Panc1 (cell line): ENCODE measurements around the gene ZNF441. TPM values are rescaled to one million over a fixed set of nuclear protein-coding genes. Genes with fewer than 3 reads are reported as not detected.

Experiments used
- ATAC-seq: fragments of 200-7000 bp; cut with Tn5 transposase; 2 replicates; pipeline ENCODE4 v1.9.1; 2020; ENCODE audit warnings: mild to moderate bottlenecking, moderate library complexity
- BruUV-seq: library from RNA; stranded (reverse); fragments of 400-500 nt; replicated peaks from 2 replicates; lab custom pipeline; 2021; lab: Mats Ljungman, UMichigan
- CTCF ChIA-PET: fragments of 300-600 bp; sonication (Branson Sonifier 250); formaldehyde crosslinking; loops from one replicate; lab custom pipeline; 2022; ENCODE audit warnings: antibody characterized with exemption; lab: Charles Lee
- POLR2A ChIA-PET: fragments of 300-600 bp; sonication (Branson Sonifier 250); formaldehyde crosslinking; loops from one replicate; lab custom pipeline; 2022; ENCODE audit warnings: antibody characterized with exemption; lab: Charles Lee
- DNase-seq: peaks from one replicate; pipeline ENCODE4 v3.0.0-alpha.2; 2010; ENCODE audit warnings: low read depth, low spot score
- H3K27ac ChIP-seq: 2 replicates; pipeline ENCODE4 v1.5.1; 2011; ENCODE audit warnings: mild to moderate bottlenecking, low read length, inconsistent platforms
- H3K27me3 ChIP-seq: fragments of 200-500 bp; sonication (Bioruptor generic); 2 replicates; pipeline ENCODE4 v1.6.0; 2014; ENCODE audit warnings: low read length, inconsistent platforms; ENCODE audit not compliant: control insufficient read depth, insufficient read depth
- H3K36me3 ChIP-seq: fragments of 200-500 bp; sonication (Bioruptor generic); 2 replicates; pipeline ENCODE4 v1.5.1; 2014; ENCODE audit warnings: inconsistent platforms, mild to moderate bottlenecking, low read length, moderate library complexity; ENCODE audit not compliant: control insufficient read depth, insufficient read depth
- H3K4me1 ChIP-seq: 2 replicates; pipeline ENCODE4 v1.5.1; 2011; ENCODE audit warnings: inconsistent platforms, mild to moderate bottlenecking, low read length, moderate library complexity; ENCODE audit not compliant: control insufficient read depth, insufficient read depth
- H3K4me3 ChIP-seq, 2 experiments: 2 replicates each; pipeline ENCODE4 v1.5.1; 2011 to 2012; ENCODE audit warnings: low read depth in 2 of 2, low read length in 2 of 2, mild to moderate bottlenecking in 2 of 2, inconsistent platforms in 1 of 2, moderate library complexity in 1 of 2
- H3K9me3 ChIP-seq: fragments of 200-500 bp; sonication (Bioruptor generic); 2 replicates; pipeline ENCODE4 v1.5.1; 2014; ENCODE audit warnings: low read depth, mild to moderate bottlenecking, inconsistent platforms, low read length, moderate library complexity; ENCODE audit not compliant: control insufficient read depth, insufficient read depth
- CTCF ChIP-seq: fragments of 450-650 bp; IDR thresholded peaks from 2 replicates; pipeline ENCODE4 v1.5.1; 2017; ENCODE audit warnings: mild to moderate bottlenecking
- POLR2AphosphoS5 ChIP-seq: IDR thresholded peaks from 2 replicates; pipeline ENCODE4 v1.6.1; 2012; ENCODE audit warnings: mild to moderate bottlenecking, low read depth, low read length, moderate library complexity
- SIN3A ChIP-seq: IDR thresholded peaks from 2 replicates; pipeline ENCODE4 v1.6.1; 2012; ENCODE audit warnings: low read depth, mild to moderate bottlenecking, low read length, moderate library complexity, borderline replicate concordance; ENCODE audit not compliant: insufficient read depth
- TCF7L2 ChIP-seq: IDR thresholded peaks from 2 replicates; pipeline ENCODE4 v1.6.1; 2011; ENCODE audit warnings: mild to moderate bottlenecking, low read depth, low read length, inconsistent platforms
- in situ Hi-C: cut with HindIII; loops from 2 replicates; pipeline ENCODE4 v1.10.0; 2016; ENCODE audit warnings: low sequenced_read_pairs, low pct_unique_long_range_greater_than_20kb
- intact Hi-C: fragments of 100-400 bp; cut with micrococcal nuclease; formaldehyde crosslinking; loops from one replicate; pipeline ENCODE4 v1.10.0; 2022; ENCODE audit not compliant: unreplicated experiment
- total RNA-seq: library from RNA; stranded (reverse); gene quantifications from one replicate; pipeline ENCODE4 v1.2.1, GENCODE V29; 2021; ENCODE audit not compliant: unreplicated experiment
- TF ChIP-seq, protein P1 (sequence below), 2 experiments: IDR thresholded peaks; 2 replicates each; pipeline ENCODE4 v1.6.1; 2011 to 2012; ENCODE audit warnings: low read depth in 2 of 2, control low read depth in 1 of 2, low read length in 1 of 2, mild to moderate bottlenecking in 1 of 2, moderate library complexity in 1 of 2; ENCODE audit not compliant: insufficient read depth in 1 of 2

ZNF441 gene
- total RNA-seq, 1 experiment from 2014 or later = 2.8 TPM

GRCh38 chr19:11754663-11755062, 12.1 kb upstream of the ZNF441 start:
- DNase-seq = no peak
- in situ Hi-C loops = no loop called here

GRCh38 chr19:11756965-11757364, 9.8 kb upstream of the ZNF441 start:
- Histone ChIP-seq H3K9me3 (peaks cover 15% of the 10 kb centered on the region; the same call in 1 of the 2 replicates), H3K27ac (no peak overlapping the region), H3K36me3 (no peaks in the 10 kb centered on the region), H3K4me1 (no peaks in the 10 kb centered on the region), H3K27me3 (no peaks in the 10 kb centered on the region), H3K4me3 (no peak overlapping the region)
- TF ChIP-seq SIN3A = no peak
- in situ Hi-C loops (no loop called here), intact Hi-C loops (no loop called here)
- no peak for ATAC-seq
- BruUV-seq = no TSS peak
- ChIA-PET POLR2A (interaction anchor here (0.6 kb wide), 1 partner anchor 206 kb away, joined by 4 read pairs; no protein-coding TSS in a partner anchor), CTCF (no interaction called here)
- DNase-seq = no peak

More at GRCh38 chr19:11754663-11755062, 12.1 kb upstream of the ZNF441 start:
- peaks cover 15% of the 10 kb centered on the region; the same call in 1 of the 2 replicates for H3K9me3 ChIP-seq
- H3K4me3 ChIP-seq = no peak overlapping the region
- ChIA-PET POLR2A (no interaction called here), CTCF (no interaction called here)
- no TSS peak for BruUV-seq
- H3K4me1 ChIP-seq = no peaks in the 10 kb centered on the region
- H3K27me3 ChIP-seq = no peaks in the 10 kb centered on the region
- H3K36me3 ChIP-seq = no peaks in the 10 kb centered on the region
- TF ChIP-seq TCF7L2 = no peak
- no peak for TF ChIP-seq CTCF
- TF ChIP-seq POLR2AphosphoS5 = no peak
- no peak for TF ChIP-seq SIN3A
- TF ChIP-seq, protein P1, sequence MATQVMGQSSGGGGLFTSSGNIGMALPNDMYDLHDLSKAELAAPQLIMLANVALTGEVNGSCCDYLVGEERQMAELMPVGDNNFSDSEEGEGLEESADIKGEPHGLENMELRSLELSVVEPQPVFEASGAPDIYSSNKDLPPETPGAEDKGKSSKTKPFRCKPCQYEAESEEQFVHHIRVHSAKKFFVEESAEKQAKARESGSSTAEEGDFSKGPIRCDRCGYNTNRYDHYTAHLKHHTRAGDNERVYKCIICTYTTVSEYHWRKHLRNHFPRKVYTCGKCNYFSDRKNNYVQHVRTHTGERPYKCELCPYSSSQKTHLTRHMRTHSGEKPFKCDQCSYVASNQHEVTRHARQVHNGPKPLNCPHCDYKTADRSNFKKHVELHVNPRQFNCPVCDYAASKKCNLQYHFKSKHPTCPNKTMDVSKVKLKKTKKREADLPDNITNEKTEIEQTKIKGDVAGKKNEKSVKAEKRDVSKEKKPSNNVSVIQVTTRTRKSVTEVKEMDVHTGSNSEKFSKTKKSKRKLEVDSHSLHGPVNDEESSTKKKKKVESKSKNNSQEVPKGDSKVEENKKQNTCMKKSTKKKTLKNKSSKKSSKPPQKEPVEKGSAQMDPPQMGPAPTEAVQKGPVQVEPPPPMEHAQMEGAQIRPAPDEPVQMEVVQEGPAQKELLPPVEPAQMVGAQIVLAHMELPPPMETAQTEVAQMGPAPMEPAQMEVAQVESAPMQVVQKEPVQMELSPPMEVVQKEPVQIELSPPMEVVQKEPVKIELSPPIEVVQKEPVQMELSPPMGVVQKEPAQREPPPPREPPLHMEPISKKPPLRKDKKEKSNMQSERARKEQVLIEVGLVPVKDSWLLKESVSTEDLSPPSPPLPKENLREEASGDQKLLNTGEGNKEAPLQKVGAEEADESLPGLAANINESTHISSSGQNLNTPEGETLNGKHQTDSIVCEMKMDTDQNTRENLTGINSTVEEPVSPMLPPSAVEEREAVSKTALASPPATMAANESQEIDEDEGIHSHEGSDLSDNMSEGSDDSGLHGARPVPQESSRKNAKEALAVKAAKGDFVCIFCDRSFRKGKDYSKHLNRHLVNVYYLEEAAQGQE (IDR thresholded peaks at IDR 0.05; ENCODE audit: insufficient read depth in 1 of 2, low read depth in 2 of 2, low read length in 1 of 2) = no peak
- no peak for ATAC-seq
- intact Hi-C loops = no loop called here
- no peak overlapping the region for H3K27ac ChIP-seq

DNA sequence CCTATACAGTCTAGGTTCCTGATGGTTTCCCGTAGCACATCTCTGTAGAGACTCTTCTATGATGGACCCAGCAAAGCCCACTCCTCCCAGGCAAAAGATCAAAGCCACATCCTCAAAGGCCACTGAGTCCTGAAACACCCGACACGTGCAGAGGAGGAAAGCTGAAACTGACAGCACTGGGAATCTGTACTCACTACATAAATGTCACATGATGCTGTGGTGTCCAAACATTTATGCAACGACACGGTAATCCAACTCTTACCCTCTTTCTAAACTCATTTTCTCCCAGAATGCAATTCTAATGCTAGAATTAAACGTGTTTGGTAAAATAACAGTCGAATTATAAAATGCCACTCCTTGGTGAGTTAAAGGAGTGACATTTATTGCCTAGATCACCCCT, 7.0 kb upstream of the ZNF441 start:
- POLR2A ChIA-PET = no interaction called here

More for the DNA sequence above, 7.0 kb upstream of the ZNF441 start:
- Histone ChIP-seq H3K9me3 (peaks cover 15% of the 10 kb centered on the region; the same call in 1 of the 2 replicates), H3K27me3 (no peaks in the 10 kb centered on the region), H3K27ac (no peak overlapping the region), H3K4me1 (no peaks in the 10 kb centered on the region), H3K4me3 (no peak overlapping the region), H3K36me3 (no peaks in the 10 kb centered on the region)
- ATAC-seq (no peak), DNase-seq (no peak)
- BruUV-seq = no TSS peak
- TF ChIP-seq TCF7L2 (no peak), SIN3A (no peak), CTCF (no peak), POLR2AphosphoS5 (no peak)
- TF ChIP-seq, protein P1 (IDR thresholded peaks at IDR 0.05; ENCODE audit: insufficient read depth in 1 of 2, low read depth in 2 of 2, low read length in 1 of 2) = no peak
- in situ Hi-C loops = no loop called here
- CTCF ChIA-PET = no interaction called here
- intact Hi-C loops = no loop called here
